HCT116 (cell line): Measurements from ENCODE around the gene ARNT2. TPM values are rescaled to one million over a fixed set of nuclear protein-coding genes. Genes with fewer than 3 reads are reported as not detected.

ENCODE experiments used
- ATAC-seq: fragments of 200-7000 bp; cut with Tn5 transposase; 2 replicates; pipeline ENCODE4 v1.9.1; 2020; ENCODE audit warnings: mild to moderate bottlenecking, moderate library complexity
- BruUV-seq: library from RNA; stranded (reverse); fragments of 400-500 nt; replicated peaks from 2 replicates; lab custom pipeline; 2021; lab: Mats Ljungman, UMichigan
- CTCF ChIA-PET: fragments of 300-600 bp; sonication (Branson Sonifier 250); formaldehyde crosslinking; loops from one replicate; lab custom pipeline; 2021; ENCODE audit warnings: antibody characterized with exemption; lab: Charles Lee
- POLR2A ChIA-PET: fragments of 300-600, 350-600 bp; sonication (Branson Sonifier 250); formaldehyde crosslinking; loops from one replicate; lab custom pipeline; 2021; ENCODE audit warnings: antibody characterized with exemption; lab: Charles Lee
- RAD21 ChIA-PET, 2 experiments: fragments of 300-600 bp; sonication (Branson Sonifier 250); formaldehyde crosslinking; loops; one replicate each; lab custom pipeline; 2023; ENCODE audit warnings: low total read pairs in 2 of 2; ENCODE audit not compliant: uncharacterized antibody in 2 of 2, unreplicated experiment in 2 of 2, low non-redundant PET in 1 of 2; lab: Charles Lee
- DNase-seq: peaks from one replicate; pipeline ENCODE4 v3.0.0-alpha.2; 2010; ENCODE audit warnings: low read depth, low spot score
- H2AFZ ChIP-seq: fragments of 200-600 bp; shearing (Covaris generic), sonication (generic); 2 replicates; pipeline ENCODE4 v1.6.1; 2017; ENCODE audit warnings: low read depth, mixed run types, mixed read lengths, antibody characterized with exemption, low read length; ENCODE audit not compliant: poor library complexity, severe bottlenecking
- H3K27ac ChIP-seq: 2 replicates; pipeline ENCODE4 v1.5.1; 2012; ENCODE audit warnings: low read depth, low read length
- H3K27me3 ChIP-seq: fragments of 200-600 bp; sonication (generic); 2 replicates; pipeline ENCODE4 v1.6.1; 2016; ENCODE audit warnings: mixed run types, low read length, mixed read lengths; ENCODE audit not compliant: insufficient read depth
- H3K36me3 ChIP-seq, 2 experiments: fragments of 200-500 bp in 1 of 2; fragments of 200-600 bp in 1 of 2; sonication (Bioruptor generic) in 1 of 2; sonication (generic) in 1 of 2; 2 replicates each; pipeline versions ENCODE4 v1.5.1 to v1.6.1; 2014 to 2016; ENCODE audit warnings: low read length in 2 of 2, inconsistent platforms in 1 of 2, mixed read lengths in 1 of 2, mixed run types in 1 of 2; ENCODE audit not compliant: insufficient read depth in 2 of 2, control insufficient read depth in 1 of 2
- H3K4me1 ChIP-seq, 2 experiments: fragments of 200-600 bp in 1 of 2; sonication (generic) in 1 of 2; 2 replicates each; pipeline versions ENCODE4 v1.5.1 to v1.6.1; 2012 to 2017; ENCODE audit warnings: low read length in 2 of 2, inconsistent platforms in 1 of 2, mild to moderate bottlenecking in 1 of 2, mixed read lengths in 1 of 2, mixed run types in 1 of 2, moderate library complexity in 1 of 2; ENCODE audit not compliant: insufficient read depth in 2 of 2, control insufficient read depth in 1 of 2
- H3K4me2 ChIP-seq: fragments of 200-600 bp; sonication (generic); 2 replicates; pipeline ENCODE4 v1.6.1; 2017; ENCODE audit warnings: mixed run types, low read length, mixed read lengths
- H3K4me3 ChIP-seq, 2 experiments: fragments of 200-600 bp in 1 of 2; sonication (generic) in 1 of 2; replicated peaks in 1 of 2; 2 replicates each; pipeline ENCODE4 v1.5.1; 2011 to 2016; ENCODE audit warnings: low read length in 2 of 2, control low read depth in 1 of 2, low read depth in 1 of 2, mild to moderate bottlenecking in 1 of 2, mixed read lengths in 1 of 2, mixed run types in 1 of 2
- H3K79me2 ChIP-seq: fragments of 200-600 bp; sonication (generic); 2 replicates; pipeline ENCODE4 v1.6.1; 2017; ENCODE audit warnings: mild to moderate bottlenecking, mixed run types, low read length, moderate library complexity, mixed read lengths; ENCODE audit not compliant: insufficient read depth
- H3K9ac ChIP-seq: fragments of 200-600 bp; sonication (generic); 2 replicates; pipeline ENCODE4 v1.6.1; 2016; ENCODE audit warnings: low read length, mixed read lengths
- H3K9me2 ChIP-seq: fragments of 200-600 bp; sonication (generic), shearing (Covaris generic); 2 replicates; pipeline ENCODE4 v1.6.1; 2017; ENCODE audit warnings: mixed run types, mild to moderate bottlenecking, moderate library complexity; ENCODE audit not compliant: insufficient read depth
- H3K9me3 ChIP-seq, 2 experiments: fragments of 200-500 bp in 1 of 2; fragments of 200-600 bp in 1 of 2; sonication (Bioruptor generic) in 1 of 2; sonication (generic) in 1 of 2; 2 replicates each; pipeline ENCODE4 v1.6.1; 2014 to 2017; ENCODE audit warnings: low read length in 2 of 2, mixed read lengths in 2 of 2, inconsistent platforms in 1 of 2, low read depth in 1 of 2, mild to moderate bottlenecking in 1 of 2, mixed run types in 1 of 2, moderate library complexity in 1 of 2; ENCODE audit not compliant: control insufficient read depth in 1 of 2, insufficient read depth in 1 of 2
- H4K20me1 ChIP-seq: fragments of 200-600 bp; sonication (generic), shearing (Covaris generic); 2 replicates; pipeline ENCODE4 v1.6.1; 2017; ENCODE audit warnings: mixed run types, mild to moderate bottlenecking, moderate library complexity; ENCODE audit not compliant: insufficient read depth
- CEBPB ChIP-seq: IDR thresholded peaks from 2 replicates; pipeline ENCODE4 v1.6.1; 2012; ENCODE audit warnings: low read depth
- EGR1 ChIP-seq: IDR thresholded peaks from 2 replicates; pipeline ENCODE4 v1.6.1; 2012; ENCODE audit warnings: low read depth
- ELF1 ChIP-seq: IDR thresholded peaks from 2 replicates; pipeline ENCODE4 v1.6.1; 2012; ENCODE audit warnings: low read depth, borderline replicate concordance
- FOSL1 ChIP-seq: IDR thresholded peaks from 2 replicates; pipeline ENCODE4 v1.6.1; 2012; ENCODE audit warnings: low read depth
- JUND ChIP-seq: IDR thresholded peaks from 2 replicates; pipeline ENCODE4 v1.6.1; 2012
- POLR2AphosphoS5 ChIP-seq: IDR thresholded peaks from 2 replicates; pipeline ENCODE4 v1.6.1; 2011; ENCODE audit warnings: mild to moderate bottlenecking, low read depth, low read length, moderate library complexity
- RAD21 ChIP-seq: IDR thresholded peaks from 2 replicates; pipeline ENCODE4 v1.6.1; 2012; ENCODE audit warnings: low read depth, mild to moderate bottlenecking
- SIN3A ChIP-seq: IDR thresholded peaks from 2 replicates; pipeline ENCODE4 v1.6.1; 2012; ENCODE audit warnings: low read depth
- SP1 ChIP-seq: IDR thresholded peaks from 2 replicates; pipeline ENCODE4 v1.6.1; 2012; ENCODE audit warnings: low read depth
- SRF ChIP-seq: IDR thresholded peaks from 2 replicates; pipeline ENCODE4 v1.6.1; 2012; ENCODE audit warnings: low read depth
- TCF7L2 ChIP-seq: IDR thresholded peaks from 2 replicates; pipeline ENCODE4 v1.7.0; 2011; ENCODE audit warnings: borderline replicate concordance, inconsistent platforms; ENCODE audit not compliant: insufficient read depth, insufficient read length; ENCODE audit errors: extremely low read depth
- YY1 ChIP-seq: IDR thresholded peaks from 2 replicates; pipeline ENCODE4 v1.6.1; 2011; ENCODE audit warnings: low read length, low read depth, moderate library complexity, mild to moderate bottlenecking; ENCODE audit not compliant: insufficient replicate concordance; ENCODE audit errors: extremely low read depth
- ZBTB33 ChIP-seq: IDR thresholded peaks from 2 replicates; pipeline ENCODE4 v1.6.1; 2011; ENCODE audit warnings: mild to moderate bottlenecking, low read length, moderate library complexity; ENCODE audit not compliant: insufficient replicate concordance; ENCODE audit errors: extremely low read depth
- ZFX ChIP-seq: fragments of 450-650 bp; IDR thresholded peaks from 2 replicates; pipeline ENCODE4 v1.6.1; 2017
- ZNF274 ChIP-seq: fragments of 200-500 bp; sonication (Bioruptor generic); IDR thresholded peaks from 2 replicates; pipeline ENCODE4 v1.6.1; 2014; ENCODE audit warnings: mild to moderate bottlenecking, low read depth, low read length, inconsistent platforms
- intact Hi-C: fragments of 100-400 bp; cut with micrococcal nuclease; formaldehyde crosslinking; loops from 2 replicates; pipeline ENCODE4 v1.10.0; 2022
- total RNA-seq: library from RNA; stranded (reverse); gene quantifications from one replicate; pipeline ENCODE4 v1.2.1, GENCODE V29; 2021; ENCODE audit not compliant: unreplicated experiment

ARNT2 gene
- total RNA-seq, 1 experiment from 2014 or later = 3.0 TPM

GRCh38 chr15:80457896-80458295 is 53.7 kb downstream of the ARNT2 start:
- no peak for DNase-seq
- H3K9ac ChIP-seq = no peak overlapping the region
- no peaks in the 10 kb centered on the region for H3K27me3 ChIP-seq
- H3K4me2 ChIP-seq = no peak overlapping the region
- ChIA-PET RAD21 (no interaction called here), CTCF (interaction anchor here (1.0 kb wide), 1 partner anchor 319 kb away, joined by 4 read pairs; no protein-coding TSS in a partner anchor), POLR2A (interaction anchor here (0.7 kb wide), 1 partner anchor 387 kb away, joined by 3 read pairs; no protein-coding TSS in a partner anchor)
- no peak overlapping the region for H3K4me3 ChIP-seq
- no peaks in the 10 kb centered on the region for H4K20me1 ChIP-seq
- no peaks in the 10 kb centered on the region for H3K9me2 ChIP-seq
- TF ChIP-seq POLR2AphosphoS5 (no peak), FOSL1 (no peak), EGR1 (no peak)
- TF ChIP-seq, all 23 proteins: peak for 0
- Histone ChIP-seq H3K4me1 (peaks cover 4 to 8% of the 10 kb centered on the region in 2 experiments; a peak in 3 of 4 replicates), H3K9me3 (no peaks in the 10 kb centered on the region), H3K79me2 (no peaks in the 10 kb centered on the region), H3K27ac (no peak overlapping the region), H3K36me3 (no peaks in the 10 kb centered on the region), H2AFZ (no peak overlapping the region)
- BruUV-seq = no TSS peak
- ATAC-seq = no peak
- intact Hi-C loops = loop anchor here (2.0 to 5.0 kb wide), 5 partner anchors 54 to 809 kb away; no protein-coding TSS in a partner anchor

GRCh38 chr15:80458580-80458979 is 54.4 kb downstream of the ARNT2 start:
- Histone ChIP-seq H3K9me2 (no peaks in the 10 kb centered on the region), H2AFZ (no peak overlapping the region), H4K20me1 (no peaks in the 10 kb centered on the region), H3K9me3 (no peaks in the 10 kb centered on the region), H3K4me3 (no peak overlapping the region), H3K27ac (no peak overlapping the region), H3K4me2 (no peak overlapping the region), H3K9ac (no peak overlapping the region), H3K36me3 (no peaks in the 10 kb centered on the region), H3K4me1 (peaks cover 4 to 8% of the 10 kb centered on the region in 2 experiments; a peak in 3 of 4 replicates), H3K79me2 (no peaks in the 10 kb centered on the region), H3K27me3 (no peaks in the 10 kb centered on the region)
- intact Hi-C loops = loop anchor here (5.0 kb wide), 3 partner anchors 54 to 809 kb away; no protein-coding TSS in a partner anchor
- BruUV-seq = no TSS peak
- ChIA-PET CTCF (interaction anchor here (1.0 to 1.4 kb wide), 2 partner anchors 9 to 318 kb away, joined by 3 to 4 read pairs; no protein-coding TSS in a partner anchor), POLR2A (interaction anchor here (0.7 kb wide), 1 partner anchor 386 kb away, joined by 3 read pairs; no protein-coding TSS in a partner anchor), RAD21 (no interaction called here)
- ATAC-seq = no peak
- TF ChIP-seq SRF (no peak), CEBPB (no peak), POLR2AphosphoS5 (no peak), YY1 (no peak), TCF7L2 (no peak), ZNF274 (no peak), ZBTB33 (no peak), SIN3A (no peak), JUND (no peak), SP1 (no peak), RAD21 (no peak), ELF1 (no peak), ZFX (no peak)
- DNase-seq = no peak
